ENCODE data around the gene MACO1. TPM values are rescaled to one million over a fixed set of nuclear protein-coding genes. Genes with fewer than 3 reads are reported as not detected.

The MACO1 gene
- total and polyA plus RNA-seq, 10 of the 15 experiments (the other 5 are each of a cell fraction or from before 2014, with no cell fraction given): 3.2 to 19.8 (median 10.3) TPM

DNA sequence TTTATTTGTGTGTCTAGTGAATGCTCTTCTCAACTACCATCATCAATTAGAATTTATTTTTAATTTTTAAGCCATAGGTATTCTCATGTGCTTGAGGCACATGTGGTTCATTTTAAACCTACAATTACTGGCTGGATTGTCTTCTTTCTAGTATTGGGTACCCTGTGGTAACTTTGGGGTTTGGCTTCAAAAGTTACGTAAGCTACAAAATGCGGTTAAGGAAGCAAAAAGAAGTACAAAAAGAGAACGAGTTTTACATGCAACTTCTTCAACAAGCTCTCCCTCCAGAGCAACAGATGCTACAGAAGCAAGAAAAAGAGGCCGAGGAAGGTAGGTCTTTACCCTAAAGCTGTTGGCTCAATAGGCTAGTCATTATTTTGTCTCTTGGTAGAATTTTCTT, 25.8 kb downstream of the MACO1 start:
- Histone ChIP-seq H3K4me2 (ENCODE audit: control insufficient read depth, insufficient read depth) (no peak overlapping the region), H4K20me1 (ENCODE audit: control insufficient read depth, insufficient read depth) (no peaks in the 10 kb centered on the region), H3K4me1 (ENCODE audit: control insufficient read depth, insufficient read depth, low read length) (peaks cover 5% of the 10 kb centered on the region), H3K27me3 (replicated peaks in 1 of 2; ENCODE audit: control insufficient read depth in 2 of 2, insufficient read depth in 2 of 2, low read length in 1 of 2) (no peaks in the 10 kb centered on the region), H2AFZ (ENCODE audit: control insufficient read depth, low read depth, low read length) (no peak overlapping the region), H3K4me3 (no peak overlapping the region), H3K9ac (ENCODE audit: control insufficient read depth, insufficient read depth, low read length) (no peak overlapping the region), H3K79me2 (ENCODE audit: control insufficient read depth, insufficient read depth, low read length) (no peaks in the 10 kb centered on the region), H3K36me3 (ENCODE audit: control insufficient read depth in 2 of 2, insufficient read depth in 2 of 2, low read length in 1 of 2) (peaks cover 6 to 18% of the 10 kb centered on the region in 2 experiments; a peak in 3 of 4 replicates), H3K9me3 (replicated peaks; ENCODE audit: control insufficient read depth, insufficient read depth, low read length) (no peaks in the 10 kb centered on the region), H3K27ac (ENCODE audit: control insufficient read depth, insufficient read depth) (no peak overlapping the region)
- WGBS (ENCODE audit: insufficient coverage, insufficient replicate concordance, low lambda C conversion rate, missing lambda C conversion rate): 82% methylated on average over 4 of the region's 4 CpGs
- FAIRE-seq (no peak), DNase-seq (ENCODE audit: low read depth, low spot score) (no peak), ATAC-seq (no peak)
- ChIA-PET RAD21 (ENCODE audit: unreplicated experiment) (no interaction called here), POLR2A (interaction anchor here (1.0 kb wide), 1 partner anchor 20 kb away, joined by 4 read pairs; no protein-coding TSS in a partner anchor), CTCF (interaction anchor here (0.5 to 3.7 kb wide), 3 partner anchors 25 to 556 kb away, joined by 4 to 21 read pairs (median 4); no protein-coding TSS in a partner anchor), SMC1A (ENCODE audit: uncharacterized antibody, unreplicated experiment) (interaction anchor here (0.8 to 1.2 kb wide), 3 partner anchors 8 to 16 kb away, joined by 3 read pairs; no protein-coding TSS in a partner anchor)
- TF ChIP-seq CBX5 (IDR thresholded peaks at IDR 0.05; ENCODE audit: low read depth): no peak
- TF ChIP-seq, protein P1, sequence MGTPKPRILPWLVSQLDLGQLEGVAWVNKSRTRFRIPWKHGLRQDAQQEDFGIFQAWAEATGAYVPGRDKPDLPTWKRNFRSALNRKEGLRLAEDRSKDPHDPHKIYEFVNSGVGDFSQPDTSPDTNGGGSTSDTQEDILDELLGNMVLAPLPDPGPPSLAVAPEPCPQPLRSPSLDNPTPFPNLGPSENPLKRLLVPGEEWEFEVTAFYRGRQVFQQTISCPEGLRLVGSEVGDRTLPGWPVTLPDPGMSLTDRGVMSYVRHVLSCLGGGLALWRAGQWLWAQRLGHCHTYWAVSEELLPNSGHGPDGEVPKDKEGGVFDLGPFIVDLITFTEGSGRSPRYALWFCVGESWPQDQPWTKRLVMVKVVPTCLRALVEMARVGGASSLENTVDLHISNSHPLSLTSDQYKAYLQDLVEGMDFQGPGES (IDR thresholded peaks at IDR 0.05): no peak
- TF ChIP-seq CHD4 (IDR thresholded peaks at IDR 0.05): no peak
- TF ChIP-seq FOXM1 (IDR thresholded peaks at IDR 0.05; ENCODE audit: low read depth, low read length): no peak
- no peak for TF ChIP-seq FOXK2 (IDR thresholded peaks at IDR 0.05)
- in situ Hi-C loops (cut with MboI) (no loop called here), intact Hi-C loops (cut with micrococcal nuclease; ENCODE audit: unreplicated experiment) (no loop called here)
- no TSS peak for BruUV-seq (replicated peaks)

DNA sequence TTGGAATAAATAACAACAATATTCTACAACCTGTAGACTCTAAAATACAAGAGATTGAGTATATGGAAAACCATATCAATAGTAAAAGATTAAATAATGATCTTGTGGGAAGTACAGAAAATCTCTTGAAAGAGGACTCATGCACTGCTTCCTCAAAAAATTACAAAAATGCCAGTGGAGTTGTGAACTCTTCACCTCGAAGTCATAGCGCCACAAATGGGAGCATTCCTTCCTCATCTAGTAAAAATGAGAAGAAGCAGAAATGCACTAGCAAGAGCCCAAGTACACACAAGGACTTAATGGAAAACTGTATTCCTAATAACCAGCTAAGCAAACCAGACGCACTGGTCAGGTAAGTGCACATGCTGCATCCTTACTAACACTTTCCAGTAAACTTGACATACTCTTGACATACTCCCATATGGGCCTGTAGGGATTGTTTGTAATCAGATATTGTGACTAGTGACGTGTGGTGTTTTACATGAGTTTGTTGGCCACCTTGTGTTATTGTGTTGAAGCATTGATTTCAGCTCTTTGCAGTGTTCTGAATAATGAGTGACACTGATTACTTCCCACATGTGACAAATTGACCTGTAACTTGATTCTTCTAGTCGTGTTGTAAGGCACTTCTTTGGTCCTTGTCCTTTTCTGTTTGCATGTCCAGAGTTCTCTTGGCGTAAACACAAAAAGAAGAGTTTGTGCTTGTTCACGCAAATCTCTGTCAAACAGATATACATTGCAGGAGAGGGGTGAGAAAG, 28.0 kb downstream of the MACO1 start:
- Histone ChIP-seq H3K4me3 (no peak overlapping the region), H3K9ac (ENCODE audit: control insufficient read depth, insufficient read depth, low read length) (no peak overlapping the region), H3K4me2 (ENCODE audit: control insufficient read depth, insufficient read depth) (no peak overlapping the region), H3K27me3 (replicated peaks in 1 of 2; ENCODE audit: control insufficient read depth in 2 of 2, insufficient read depth in 2 of 2, low read length in 1 of 2) (no peaks in the 10 kb centered on the region), H2AFZ (ENCODE audit: control insufficient read depth, low read depth, low read length) (no peak overlapping the region), H4K20me1 (ENCODE audit: control insufficient read depth, insufficient read depth) (no peaks in the 10 kb centered on the region), H3K79me2 (ENCODE audit: control insufficient read depth, insufficient read depth, low read length) (no peaks in the 10 kb centered on the region), H3K27ac (ENCODE audit: control insufficient read depth, insufficient read depth) (no peak overlapping the region), H3K9me3 (replicated peaks; ENCODE audit: control insufficient read depth, insufficient read depth, low read length) (no peaks in the 10 kb centered on the region), H3K4me1 (ENCODE audit: control insufficient read depth, insufficient read depth, low read length) (no peaks in the 10 kb centered on the region), H3K36me3 (ENCODE audit: control insufficient read depth in 2 of 2, insufficient read depth in 2 of 2, low read length in 1 of 2) (peaks cover 8 to 18% of the 10 kb centered on the region in 2 experiments; a peak in 3 of 4 replicates)
- DNase-seq (ENCODE audit: low read depth, low spot score): no peak
- no peak for ATAC-seq
- no peak for FAIRE-seq
- ChIA-PET POLR2A (interaction anchor here (1.0 kb wide), 1 partner anchor 11 kb away, joined by 3 read pairs; no protein-coding TSS in a partner anchor), SMC1A (ENCODE audit: uncharacterized antibody, unreplicated experiment) (no interaction called here), CTCF (no interaction called here), RAD21 (ENCODE audit: unreplicated experiment) (no interaction called here)
- 98% methylated on average over 7 of the region's 7 CpGs for WGBS (ENCODE audit: insufficient coverage, insufficient replicate concordance, low lambda C conversion rate, missing lambda C conversion rate)
- intact Hi-C loops (cut with micrococcal nuclease; ENCODE audit: unreplicated experiment): no loop called here
- in situ Hi-C loops (cut with MboI): no loop called here
- BruUV-seq (replicated peaks): no TSS peak
- TF ChIP-seq RCOR1 (conservative IDR thresholded peaks at IDR 0.05; ENCODE audit: low read depth, low read length) (no peak), POLR2AphosphoS5 (IDR thresholded peaks at IDR 0.05; ENCODE audit: low read length) (no peak), MXI1 (IDR thresholded peaks at IDR 0.05; ENCODE audit: low read depth, low read length) (no peak), IKZF2 (IDR thresholded peaks at IDR 0.05) (no peak), PML (IDR thresholded peaks at IDR 0.05; ENCODE audit: low read length) (no peak), E2F4 (IDR thresholded peaks at IDR 0.05; ENCODE audit: low read depth, low read length) (no peak), ZNF217 (IDR thresholded peaks at IDR 0.05) (no peak), ZBED1 (IDR thresholded peaks at IDR 0.05; ENCODE audit: borderline replicate concordance) (no peak), NFYA (IDR thresholded peaks at IDR 0.05; ENCODE audit: borderline replicate concordance, low read depth, low read length) (no peak)
- TF ChIP-seq, protein P2, sequence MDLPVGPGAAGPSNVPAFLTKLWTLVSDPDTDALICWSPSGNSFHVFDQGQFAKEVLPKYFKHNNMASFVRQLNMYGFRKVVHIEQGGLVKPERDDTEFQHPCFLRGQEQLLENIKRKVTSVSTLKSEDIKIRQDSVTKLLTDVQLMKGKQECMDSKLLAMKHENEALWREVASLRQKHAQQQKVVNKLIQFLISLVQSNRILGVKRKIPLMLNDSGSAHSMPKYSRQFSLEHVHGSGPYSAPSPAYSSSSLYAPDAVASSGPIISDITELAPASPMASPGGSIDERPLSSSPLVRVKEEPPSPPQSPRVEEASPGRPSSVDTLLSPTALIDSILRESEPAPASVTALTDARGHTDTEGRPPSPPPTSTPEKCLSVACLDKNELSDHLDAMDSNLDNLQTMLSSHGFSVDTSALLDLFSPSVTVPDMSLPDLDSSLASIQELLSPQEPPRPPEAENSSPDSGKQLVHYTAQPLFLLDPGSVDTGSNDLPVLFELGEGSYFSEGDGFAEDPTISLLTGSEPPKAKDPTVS (IDR thresholded peaks at IDR 0.05; ENCODE audit: low read depth, low read length): no peak
